Measurements from ENCODE around the gene PSMD12.

The PSMD12 gene

DNA sequence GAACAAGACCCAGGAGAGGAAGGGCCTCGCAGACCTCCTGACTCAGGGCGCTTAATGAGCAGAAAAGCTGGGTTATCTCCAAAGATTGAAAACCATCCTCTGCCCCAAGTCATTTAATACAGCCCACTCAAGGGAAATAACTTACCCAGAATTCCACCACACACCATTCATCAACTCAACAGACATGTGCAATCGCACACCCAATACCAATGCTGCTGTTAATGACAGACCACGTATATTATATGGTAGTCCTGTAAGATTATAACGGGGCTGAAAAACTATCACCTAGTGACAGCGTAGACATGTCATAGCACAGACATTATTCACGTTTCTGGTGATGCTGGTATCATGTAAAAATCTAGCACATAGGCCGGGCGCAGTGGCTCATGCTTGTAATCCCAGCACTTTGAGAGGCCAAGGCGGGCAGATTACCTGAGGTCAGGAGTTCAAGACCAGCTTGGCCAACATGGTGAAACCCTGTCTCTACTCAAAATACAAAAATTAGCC is 68.9 kb downstream of the PSMD12 start:
- DNase-seq, result no peak

- no peak for DNase-seq
These were observed 71.8 kb downstream of the PSMD12 start for GRCh38 chr17:67294451-67295199.

DNA sequence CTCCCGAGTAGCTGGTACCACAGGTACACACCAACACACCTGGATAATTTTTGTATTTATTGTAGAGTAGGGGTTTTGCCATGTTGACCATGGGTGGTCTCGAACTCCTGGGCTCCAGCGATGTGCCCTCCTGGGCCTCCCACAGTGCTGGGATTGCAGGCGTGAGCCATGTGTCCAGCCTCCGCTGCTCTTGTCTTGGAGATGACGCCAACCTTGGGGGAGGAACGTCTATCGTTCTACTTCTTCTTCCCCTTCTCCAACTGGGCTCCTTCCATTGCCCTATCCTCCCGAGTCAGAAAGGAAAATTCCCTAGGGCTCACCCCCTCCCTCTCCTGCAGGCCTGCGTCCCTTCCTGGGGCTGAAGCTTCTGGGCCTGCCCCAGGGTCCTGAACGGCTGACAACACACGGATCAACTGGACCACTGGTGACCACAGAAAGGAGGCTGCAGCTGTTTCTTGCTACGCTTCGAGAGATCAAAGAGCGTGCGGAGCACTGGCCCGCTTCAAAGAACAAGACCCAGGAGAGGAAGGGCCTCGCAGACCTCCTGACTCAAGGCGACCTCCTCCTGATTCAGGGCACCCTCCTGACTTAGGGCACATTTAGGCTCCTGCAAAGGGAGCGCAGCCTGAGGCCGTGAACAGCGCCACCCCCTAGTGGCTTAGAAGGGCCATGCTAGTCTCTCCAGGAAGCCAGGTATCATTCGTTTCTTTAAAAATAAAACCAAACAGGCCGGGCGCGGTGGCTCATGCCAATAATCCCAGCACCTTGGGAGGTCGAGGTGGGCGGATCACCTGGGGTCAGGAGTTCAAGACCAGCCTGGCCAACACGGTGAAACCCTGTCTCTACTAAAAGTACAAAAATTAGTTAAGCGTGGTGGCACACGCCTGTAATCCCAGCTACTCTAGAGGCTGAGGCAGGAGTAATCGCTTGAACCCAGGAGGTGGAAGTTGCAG is 72.8 kb downstream of the PSMD12 start:
- no peak for DNase-seq

- DNase-seq, result no peak
These were observed 75.6 kb downstream of the PSMD12 start for GRCh38 chr17:67290711-67291291.

GRCh38 chr17:67290244-67290643 is 76.1 kb downstream of the PSMD12 start:
- DNase-seq, result no peak

- no peak for DNase-seq
These were observed 77.0 kb downstream of the PSMD12 start for GRCh38 chr17:67289181-67289876.

All from cortex of kidney (tissue), 1 donor.